H1 (cell line): Measurements from ENCODE around the gene MOB3B. TPM values are rescaled to one million over a fixed set of nuclear protein-coding genes. Genes with fewer than 3 reads are reported as not detected.

Experiments used
- CTCF ChIA-PET: fragments of 300-600 bp; sonication (Branson Sonifier 250); formaldehyde crosslinking; loops from one replicate; lab custom pipeline; 2021; ENCODE audit not compliant: partially characterized antibody; lab: Charles Lee
- POLR2A ChIA-PET: fragments of 300-600 bp; sonication (Branson Sonifier 250); formaldehyde crosslinking; loops from one replicate; lab custom pipeline; 2021; ENCODE audit warnings: inconsistent platforms; ENCODE audit not compliant: partially characterized antibody; lab: Charles Lee
- DNase-seq, 2 experiments: peaks; one replicate each; pipeline versions ENCODE4 v3.0.0 to v3.0.0-alpha.2; 2010 to 2022; ENCODE audit warnings: low spot score in 2 of 2, low read depth in 1 of 2, mixed read lengths in 1 of 2
- FAIRE-seq: peaks from 2 replicates; lab custom pipeline; 2011; peaks lifted over from hg19 to GRCh38; lab: Jason Lieb, UNC
- H2AFZ ChIP-seq: 2 replicates; pipeline ENCODE4 v1.8.1; 2012; ENCODE audit warnings: low read length, inconsistent platforms
- H2AK5ac ChIP-seq: 2 replicates; pipeline ENCODE4 v1.6.1; 2013; ENCODE audit warnings: low read depth, low read length
- H2BK120ac ChIP-seq: replicated peaks from 2 replicates; pipeline ENCODE3; 2013; ENCODE audit warnings: low read depth, low read length, inconsistent platforms
- H2BK12ac ChIP-seq: 2 replicates; pipeline ENCODE4 v1.6.1; 2013; ENCODE audit warnings: low read depth, low read length
- H2BK15ac ChIP-seq: 2 replicates; pipeline ENCODE4 v1.6.1; 2013; ENCODE audit warnings: low read length
- H2BK20ac ChIP-seq: 2 replicates; pipeline ENCODE4 v1.6.1; 2013; ENCODE audit warnings: low read length
- H2BK5ac ChIP-seq: 2 replicates; pipeline ENCODE4 v1.6.1; 2013; ENCODE audit warnings: low read depth, low read length
- H3K14ac ChIP-seq: 2 replicates; pipeline ENCODE4 v1.6.1; 2013; ENCODE audit warnings: inconsistent platforms; ENCODE audit not compliant: insufficient read length
- H3K18ac ChIP-seq: 2 replicates; pipeline ENCODE4 v1.6.1; 2013; ENCODE audit warnings: low read length; ENCODE audit errors: extremely low read depth
- H3K23ac ChIP-seq: 2 replicates; pipeline ENCODE4 v1.6.1; 2013; ENCODE audit warnings: inconsistent platforms; ENCODE audit not compliant: insufficient read length
- H3K23me2 ChIP-seq: 2 replicates; pipeline ENCODE4 v1.6.1; 2013; ENCODE audit warnings: low read depth, low read length
- H3K27ac ChIP-seq: 2 replicates; pipeline ENCODE4 v1.6.1; 2011; ENCODE audit warnings: low read depth, low read length, inconsistent platforms
- H3K27me3 ChIP-seq, 4 experiments: replicated peaks in 1 of 4; 1 replicate in 1 of 4; 2 replicates in 3 of 4; pipeline versions ENCODE4 v1.6.1 to v1.8.1; 2011 to 2013; ENCODE audit warnings: low read length in 3 of 4, mild to moderate bottlenecking in 3 of 4, inconsistent platforms in 2 of 4, mixed read lengths in 2 of 4, moderate library complexity in 1 of 4; ENCODE audit not compliant: control insufficient read depth in 3 of 4, insufficient read depth in 3 of 4; ENCODE audit errors: extremely low read depth in 1 of 4
- H3K36me3 ChIP-seq, 4 experiments: 2 replicates each; pipeline versions ENCODE4 v1.6.1 to v1.8.1; 2011 to 2013; ENCODE audit warnings: mild to moderate bottlenecking in 4 of 4, low read length in 3 of 4, moderate library complexity in 2 of 4, control low read depth in 1 of 4, inconsistent platforms in 1 of 4; ENCODE audit not compliant: insufficient read depth in 4 of 4, control insufficient read depth in 2 of 4
- H3K4ac ChIP-seq: replicated peaks from 2 replicates; pipeline ENCODE3; 2013; ENCODE audit warnings: low read length, low read depth, mixed read lengths, inconsistent platforms; ENCODE audit not compliant: insufficient read length
- H3K4me1 ChIP-seq, 4 experiments: replicated peaks in 1 of 4; 1 replicate in 1 of 4; 2 replicates in 3 of 4; pipeline versions ENCODE4 v1.6.1 to v1.8.1; 2011 to 2013; ENCODE audit warnings: low read length in 3 of 4, inconsistent platforms in 2 of 4, mixed read lengths in 1 of 4; ENCODE audit not compliant: insufficient read depth in 4 of 4, control insufficient read depth in 3 of 4
- H3K4me2 ChIP-seq, 2 experiments: 2 replicates each; pipeline versions ENCODE4 v1.6.1 to v1.8.1; 2011 to 2013; ENCODE audit warnings: low read depth in 2 of 2, low read length in 2 of 2, control low read depth in 1 of 2, inconsistent platforms in 1 of 2, mild to moderate bottlenecking in 1 of 2; ENCODE audit not compliant: insufficient read depth in 1 of 2
- H3K4me3 ChIP-seq, 4 experiments: fragments of 200-600, 300-600 bp in 1 of 4; sonication (generic), shearing (Covaris generic), sonication (Bioruptor Twin) in 1 of 4; 2 replicates each; pipeline versions ENCODE4 v1.5.1 to v1.8.1; 2011 to 2016; ENCODE audit warnings: low read length in 4 of 4, low read depth in 3 of 4, control low read depth in 2 of 4, inconsistent platforms in 2 of 4, mild to moderate bottlenecking in 2 of 4, mixed read lengths in 1 of 4, moderate library complexity in 1 of 4; ENCODE audit not compliant: insufficient read depth in 2 of 4; ENCODE audit errors: extremely low read depth in 1 of 4
- H3K56ac ChIP-seq: replicated peaks from 2 replicates; pipeline ENCODE3; 2013; ENCODE audit warnings: low read depth, mild to moderate bottlenecking, mixed read lengths, low read length, inconsistent platforms; ENCODE audit not compliant: insufficient read length
- H3K79me1 ChIP-seq: 2 replicates; pipeline ENCODE4 v1.6.1; 2013; ENCODE audit warnings: low read depth, low read length, control low read depth
- H3K79me2 ChIP-seq, 2 experiments: 2 replicates each; pipeline versions ENCODE4 v1.6.1 to v1.8.1; 2012 to 2013; ENCODE audit warnings: low read length in 2 of 2, mild to moderate bottlenecking in 2 of 2, inconsistent platforms in 1 of 2; ENCODE audit not compliant: insufficient read depth in 2 of 2, control insufficient read depth in 1 of 2
- H3K9ac ChIP-seq, 4 experiments: replicated peaks in 1 of 4; 1 replicate in 1 of 4; 2 replicates in 3 of 4; pipeline versions ENCODE4 v1.6.1 to v1.8.1; 2011 to 2013; ENCODE audit warnings: low read depth in 3 of 4, low read length in 3 of 4, control low read depth in 2 of 4, mild to moderate bottlenecking in 2 of 4, moderate library complexity in 2 of 4, inconsistent platforms in 1 of 4; ENCODE audit errors: extremely low read depth in 1 of 4
- H3K9me3 ChIP-seq, 2 experiments: 2 replicates each; pipeline versions ENCODE4 v1.6.1 to v1.8.1; 2012 to 2013; ENCODE audit warnings: mild to moderate bottlenecking in 2 of 2, moderate library complexity in 2 of 2, control low read depth in 1 of 2, inconsistent platforms in 1 of 2, low read depth in 1 of 2, low read length in 1 of 2, mixed read lengths in 1 of 2; ENCODE audit not compliant: insufficient read depth in 2 of 2
- H4K20me1 ChIP-seq, 2 experiments: replicated peaks in 1 of 2; 2 replicates each; pipeline versions ENCODE3 to v1.8.1; 2011 to 2013; ENCODE audit warnings: inconsistent platforms in 2 of 2, low read length in 2 of 2, mild to moderate bottlenecking in 1 of 2; ENCODE audit not compliant: insufficient read depth in 2 of 2, control insufficient read depth in 1 of 2
- H4K5ac ChIP-seq: 2 replicates; pipeline ENCODE4 v1.6.1; 2013; ENCODE audit warnings: low read length, low read depth, mixed read lengths, inconsistent platforms; ENCODE audit not compliant: insufficient read length
- H4K8ac ChIP-seq: 2 replicates; pipeline ENCODE4 v1.8.0; 2013; ENCODE audit warnings: mild to moderate bottlenecking, moderate library complexity, low read length, inconsistent platforms; ENCODE audit not compliant: insufficient read depth; ENCODE audit errors: extremely low read depth
- H4K91ac ChIP-seq: replicated peaks from 2 replicates; pipeline ENCODE3; 2013; ENCODE audit warnings: low read length, mixed read lengths, inconsistent platforms; ENCODE audit not compliant: insufficient read length
- WGBS, 2 experiments: shearing (Covaris generic) in 1 of 2; methylation state at CpG; one replicate each; pipeline versions ENCODE4 v1.1.6 to v1.1.7; 2013 to 2015; ENCODE audit warnings: low lambda C conversion rate in 2 of 2, mixed read lengths in 2 of 2, inconsistent platforms in 1 of 2, low coverage in 1 of 2, missing lambda C conversion rate in 1 of 2; ENCODE audit not compliant: insufficient replicate concordance in 2 of 2, insufficient coverage in 1 of 2, insufficient read length in 1 of 2; ENCODE audit errors: extremely low coverage in 1 of 2, missing lambda C conversion rate in 1 of 2; 5-methylcytosine and 5-hydroxymethylcytosine counted together
- polyA plus RNA-seq, 7 experiments: library from polyadenylated mRNA; depleted of rRNA in 3 of 7; stranded (reverse) in 5 of 7; unstranded in 2 of 7; fragments of >200 nt in 5 of 7; fragments of 200-250 nt in 2 of 7; gene quantifications; 1 replicate in 5 of 7; 2 replicates in 1 of 7; 4 replicates in 1 of 7; pipeline versions ENCODE4 v1.2.1 to v1.2.3, GENCODE V29; 2011 to 2013; ENCODE audit warnings: missing spikeins in 2 of 7, mixed read lengths in 2 of 7
- total RNA-seq: library from RNA; stranded (reverse); fragmentation: NEBNext Ultra II Directional; extraction: Animal tissue kit (Norgen Biotek cat#: 25700); gene quantifications from 2 replicates; pipeline ENCODE4 v1.2.1, GENCODE V29; 2021

The MOB3B gene
- total and polyA plus RNA-seq, 2 of the 8 experiments (the other 6 are each of a cell fraction or from before 2014, with no cell fraction given) = 12.7 to 16.1 TPM

GRCh38 chr9:27537027-27537435, 7.4 kb upstream of the MOB3B start:
- no peaks in the 10 kb centered on the region for H3K79me2 ChIP-seq
- 80% methylated on average over 7 of the region's 7 CpGs; no CpG with 5 or more reads in 1 of the 2 experiments for WGBS, 2 experiments
- DNase-seq = no peak
- H2BK20ac ChIP-seq = no peak overlapping the region
- no peak overlapping the region for H3K4me2 ChIP-seq
- H4K5ac ChIP-seq = no peak overlapping the region
- no peaks in the 10 kb centered on the region; the same call in 1 of the 2 replicates for H3K23me2 ChIP-seq
- H2BK120ac ChIP-seq = no peak overlapping the region
- no peak overlapping the region for H3K27ac ChIP-seq
- CTCF ChIA-PET = interaction anchor here (0.9 to 4.6 kb wide), 16 partner anchors 7 to 290 kb away, joined by 3 to 48 read pairs (median 5); partner anchors contain the start of genes C9orf72 and MOB3B
- H3K27me3 ChIP-seq = no peaks in the 10 kb centered on the region
- H2AK5ac ChIP-seq = no peak overlapping the region
- no peaks in the 10 kb centered on the region for H3K79me1 ChIP-seq
- H3K56ac ChIP-seq = no peak overlapping the region
- no peak overlapping the region for H2AFZ ChIP-seq
- H2BK12ac ChIP-seq = no peak overlapping the region
- H2BK5ac ChIP-seq = no peak overlapping the region
- H2BK15ac ChIP-seq = no peak overlapping the region
- no peak overlapping the region for H3K14ac ChIP-seq
- no peak overlapping the region for H3K18ac ChIP-seq
- H3K23ac ChIP-seq = no peak overlapping the region
- no peak overlapping the region for H4K8ac ChIP-seq
- H3K4me3 ChIP-seq = no peak overlapping the region
- peaks cover 0 to 5% (median 0%) of the 10 kb centered on the region in 4 experiments; a peak in 2 of 7 replicates for H3K4me1 ChIP-seq
- POLR2A ChIA-PET = no interaction called here
- FAIRE-seq = no peak
- no peak overlapping the region for H4K91ac ChIP-seq
- H3K9me3 ChIP-seq = no peaks in the 10 kb centered on the region
- H3K9ac ChIP-seq = no peak overlapping the region
- H3K4ac ChIP-seq = no peak overlapping the region
- no peaks in the 10 kb centered on the region for H4K20me1 ChIP-seq
- H3K36me3 ChIP-seq = no peaks in the 10 kb centered on the region
